Uterus (tissue), 4 donors: ENCODE results near the gene MESD. TPM values are rescaled to one million over a fixed set of nuclear protein-coding genes. Genes with fewer than 3 reads are reported as not detected.

Experiments used
- DNase-seq, 2 donors: peaks; one replicate each; pipeline ENCODE4 v3.0.0-alpha.2; 2019 to 2020
- H3K27ac ChIP-seq, 2 donors: fragments of 200-600 bp; sonication (generic); 1 replicate in 1 of 2; 2 replicates in 1 of 2; pipeline ENCODE4 v1.5.1; 2016 to 2018
- H3K27me3 ChIP-seq, 2 donors: fragments of 200-600 bp; sonication (generic); one replicate each; pipeline ENCODE4 v1.5.1; 2018 to 2019; ENCODE audit warnings: control low read depth in 1 of 2
- H3K36me3 ChIP-seq, 2 donors: fragments of 200-600 bp; sonication (generic); one replicate each; pipeline ENCODE4 v1.5.1; 2019; ENCODE audit warnings: control low read depth in 1 of 2
- H3K4me1 ChIP-seq, 2 donors: fragments of 200-600 bp; sonication (generic); one replicate each; pipeline ENCODE4 v1.5.1; 2018 to 2019; ENCODE audit warnings: control low read depth in 1 of 2
- H3K4me3 ChIP-seq, 2 donors: fragments of 200-600 bp; sonication (generic); 1 replicate in 1 of 2; 2 replicates in 1 of 2; pipeline ENCODE4 v1.5.1; 2018 to 2019; ENCODE audit warnings: mild to moderate bottlenecking in 1 of 2
- H3K9me3 ChIP-seq, 2 donors: fragments of 200-600 bp; sonication (generic); one replicate each; pipeline ENCODE4 v1.5.1; 2019; ENCODE audit warnings: control low read depth in 1 of 2
- POLR2A ChIP-seq, 2 donors: fragments of 450-650 bp; IDR thresholded peaks; one replicate each; pipeline ENCODE4 v1.6.1; 2016; ENCODE audit warnings: antibody characterized with exemption in 2 of 2, mild to moderate bottlenecking in 1 of 2, moderate library complexity in 1 of 2
- intact Hi-C: fragments of 100-400 bp; cut with DNase I; formaldehyde crosslinking; loops from one replicate; pipeline ENCODE4 v1.15.1; 2023; ENCODE audit warnings: low total_unique reads
- total RNA-seq, 4 donors: library from RNA; depleted of rRNA in 3 of 4; stranded (reverse); fragments of >200 nt in 3 of 4; gene quantifications; one replicate each; pipeline versions ENCODE4 v1.1.0 to v1.2.4, GENCODE V29; 2014 to 2023
- TF ChIP-seq, protein P1 (sequence below), 4 experiments: fragments of 200-600 bp in 2 of 4; fragments of 450-650 bp in 2 of 4; sonication (generic) in 2 of 4; IDR thresholded peaks; one replicate each; pipeline ENCODE4 v1.5.1; 2016 to 2019; ENCODE audit warnings: antibody characterized with exemption in 4 of 4, mild to moderate bottlenecking in 2 of 4, moderate library complexity in 1 of 4
- donor health status: DM: yes; HTN: yes; CAD: no.

MESD gene
- total RNA-seq, 4 donors from 2014 or later: 23.6 to 48.7 (median 27.7) TPM

DNA sequence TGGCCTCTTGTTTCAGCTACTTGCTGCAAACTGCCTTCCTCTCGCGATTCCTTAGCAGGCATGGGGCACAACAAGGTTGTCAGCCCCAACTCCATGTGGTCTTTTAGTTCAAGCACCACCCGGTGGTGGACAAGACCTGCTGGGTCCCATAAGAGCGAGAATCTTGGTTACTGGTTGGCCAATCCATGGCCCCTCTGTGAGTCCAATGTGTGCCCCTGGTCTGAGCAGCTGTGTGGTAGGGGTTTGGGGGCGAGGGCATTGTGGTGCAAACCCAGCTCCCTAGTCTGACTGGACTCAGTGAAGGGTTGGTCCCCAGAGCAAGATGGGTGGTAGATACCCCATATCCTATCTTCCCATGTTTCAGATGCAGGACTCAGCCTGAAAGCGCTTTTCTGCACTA is 48.8 kb downstream of the MESD start:
- no peak overlapping the region for H3K27ac ChIP-seq

DNA sequence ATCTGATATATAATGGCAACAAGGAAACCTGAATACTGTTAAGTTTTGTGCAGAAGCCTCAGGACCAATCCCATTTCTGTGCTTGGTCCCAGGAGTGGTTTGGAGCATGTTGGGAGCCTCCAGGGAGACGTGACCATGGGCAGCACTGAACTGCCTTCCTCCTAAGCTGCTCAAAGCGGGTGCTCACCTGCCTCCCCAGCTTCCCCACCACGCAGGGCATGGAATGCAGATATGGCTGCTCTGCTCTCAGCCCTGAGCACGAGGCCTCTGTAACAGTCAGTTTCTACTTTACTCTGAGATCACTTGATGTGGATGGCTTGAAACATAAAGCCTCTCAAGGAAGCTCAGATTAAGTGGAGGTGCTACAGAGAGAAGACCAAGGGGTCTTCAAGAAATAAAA is 49.3 kb downstream of the MESD start:
- Histone ChIP-seq H3K4me3 (no peak overlapping the region), H3K36me3 (no peaks in the 10 kb centered on the region), H3K9me3 (no peaks in the 10 kb centered on the region), H3K27ac (no peak overlapping the region), H3K27me3 (no peaks in the 10 kb centered on the region), H3K4me1 (no peaks in the 10 kb centered on the region)
- DNase-seq: no peak
- TF ChIP-seq, protein P1, sequence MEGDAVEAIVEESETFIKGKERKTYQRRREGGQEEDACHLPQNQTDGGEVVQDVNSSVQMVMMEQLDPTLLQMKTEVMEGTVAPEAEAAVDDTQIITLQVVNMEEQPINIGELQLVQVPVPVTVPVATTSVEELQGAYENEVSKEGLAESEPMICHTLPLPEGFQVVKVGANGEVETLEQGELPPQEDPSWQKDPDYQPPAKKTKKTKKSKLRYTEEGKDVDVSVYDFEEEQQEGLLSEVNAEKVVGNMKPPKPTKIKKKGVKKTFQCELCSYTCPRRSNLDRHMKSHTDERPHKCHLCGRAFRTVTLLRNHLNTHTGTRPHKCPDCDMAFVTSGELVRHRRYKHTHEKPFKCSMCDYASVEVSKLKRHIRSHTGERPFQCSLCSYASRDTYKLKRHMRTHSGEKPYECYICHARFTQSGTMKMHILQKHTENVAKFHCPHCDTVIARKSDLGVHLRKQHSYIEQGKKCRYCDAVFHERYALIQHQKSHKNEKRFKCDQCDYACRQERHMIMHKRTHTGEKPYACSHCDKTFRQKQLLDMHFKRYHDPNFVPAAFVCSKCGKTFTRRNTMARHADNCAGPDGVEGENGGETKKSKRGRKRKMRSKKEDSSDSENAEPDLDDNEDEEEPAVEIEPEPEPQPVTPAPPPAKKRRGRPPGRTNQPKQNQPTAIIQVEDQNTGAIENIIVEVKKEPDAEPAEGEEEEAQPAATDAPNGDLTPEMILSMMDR (IDR thresholded peaks at IDR 0.05): no peak
- TF ChIP-seq POLR2A (IDR thresholded peaks at IDR 0.05): no peak
- intact Hi-C loops: no loop called here

More for the DNA sequence above, 48.8 kb downstream of the MESD start:
- Histone ChIP-seq H3K4me3 (no peak overlapping the region), H3K36me3 (no peaks in the 10 kb centered on the region), H3K27me3 (no peaks in the 10 kb centered on the region), H3K4me1 (no peaks in the 10 kb centered on the region), H3K9me3 (no peaks in the 10 kb centered on the region)
- TF ChIP-seq, protein P1 (IDR thresholded peaks at IDR 0.05): no peak
- no peak for TF ChIP-seq POLR2A (IDR thresholded peaks at IDR 0.05)
- intact Hi-C loops: no loop called here
- DNase-seq: peak in 1 of 2 donors; percentile 1

DNA sequence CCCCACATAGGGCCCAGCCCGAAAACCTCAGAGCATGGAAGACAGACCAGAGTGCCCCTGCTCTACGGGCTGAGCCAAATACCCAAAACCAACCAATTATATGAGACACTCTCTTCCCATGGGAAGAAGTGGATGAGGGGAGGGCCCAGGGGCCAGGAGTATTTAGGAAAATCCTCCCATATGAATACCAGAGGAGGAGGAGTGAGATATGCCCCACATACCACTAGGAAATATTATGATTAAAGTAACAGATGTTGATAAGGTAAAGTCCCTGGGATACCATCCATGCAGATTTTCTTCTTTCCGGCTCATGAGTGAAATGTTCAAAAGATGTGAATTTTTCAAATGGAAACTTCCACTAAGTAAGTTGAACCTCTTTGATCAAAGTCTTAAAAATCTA is 50.4 kb downstream of the MESD start:
- no peak overlapping the region for H3K4me3 ChIP-seq

DNA sequence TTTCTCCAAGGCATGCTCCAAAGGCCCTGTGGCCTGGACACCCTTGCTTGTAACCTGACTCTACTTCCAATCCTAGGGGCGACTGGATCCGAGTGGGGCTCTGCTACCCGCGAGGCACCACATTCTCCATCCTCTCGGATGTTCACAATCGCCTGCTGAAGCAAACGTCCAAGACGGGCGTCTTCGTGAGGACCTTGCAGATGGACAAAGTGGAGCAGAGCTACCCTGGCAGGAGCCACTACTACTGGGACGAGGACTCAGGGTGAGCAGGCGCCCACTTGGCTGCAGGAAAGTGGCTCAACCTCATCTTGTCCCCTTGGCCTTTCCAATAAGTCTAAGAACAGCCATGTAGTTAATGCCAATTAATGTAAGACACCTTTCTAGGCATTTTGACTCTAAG is 51.9 kb downstream of the MESD start:
- Histone ChIP-seq H3K27me3 (no peaks in the 10 kb centered on the region), H3K27ac (no peak overlapping the region), H3K9me3 (no peaks in the 10 kb centered on the region), H3K4me3 (no peak overlapping the region), H3K4me1 (no peaks in the 10 kb centered on the region), H3K36me3 (no peaks in the 10 kb centered on the region)
- DNase-seq: no peak
- intact Hi-C loops: no loop called here
- TF ChIP-seq, protein P1 (IDR thresholded peaks at IDR 0.05): no peak
- no peak for TF ChIP-seq POLR2A (IDR thresholded peaks at IDR 0.05)

More for the DNA sequence above, 50.4 kb downstream of the MESD start:
- TF ChIP-seq, protein P1 (IDR thresholded peaks at IDR 0.05): no peak
- no peak for TF ChIP-seq POLR2A (IDR thresholded peaks at IDR 0.05)
- no peaks in the 10 kb centered on the region for H3K36me3 ChIP-seq
- DNase-seq: no peak
- H3K27ac ChIP-seq: no peak overlapping the region
- no peaks in the 10 kb centered on the region for H3K27me3 ChIP-seq
- no peaks in the 10 kb centered on the region for H3K9me3 ChIP-seq
- intact Hi-C loops: no loop called here
- H3K4me1 ChIP-seq: no peaks in the 10 kb centered on the region

DNA sequence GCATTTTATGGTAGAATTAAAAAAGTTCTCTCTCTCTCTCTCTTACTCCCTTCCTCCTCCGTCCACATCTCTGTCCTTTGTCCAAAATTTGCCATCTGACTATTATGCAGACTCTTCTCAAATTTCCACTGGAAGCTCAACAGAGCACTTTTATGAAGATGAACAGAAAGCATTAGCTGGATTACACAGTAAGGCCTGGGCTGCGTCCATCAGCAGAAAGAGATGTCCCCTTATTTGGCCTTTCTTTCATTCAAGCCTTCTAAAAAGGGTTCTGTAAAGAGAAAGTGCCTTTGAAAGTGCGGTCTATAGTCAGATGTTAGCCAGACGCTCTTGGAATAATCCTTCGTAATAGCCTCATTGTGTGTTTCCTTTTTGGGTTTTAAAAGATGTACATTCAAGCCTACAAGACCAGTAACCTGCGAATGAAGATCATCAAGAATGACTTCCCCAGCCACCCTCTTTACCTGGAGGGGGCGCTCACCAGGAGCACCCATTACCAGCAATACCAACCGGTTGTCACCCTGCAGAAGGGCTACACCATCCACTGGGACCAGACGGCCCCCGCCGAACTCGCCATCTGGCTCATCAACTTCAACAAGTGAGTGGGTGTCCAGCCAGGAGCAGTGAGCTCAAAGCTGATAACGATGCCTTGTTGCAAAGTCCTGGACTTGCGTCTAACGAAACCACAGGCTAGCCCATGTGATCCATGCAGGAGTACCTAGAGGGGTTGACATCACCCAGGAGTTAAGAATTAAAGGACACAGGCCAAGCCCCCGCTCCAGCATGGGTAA is 53.1 kb downstream of the MESD start:
- no peaks in the 10 kb centered on the region for H3K9me3 ChIP-seq
- peak overlapping the region in 1 of 2 donors; percentile 57 for H3K27ac ChIP-seq
- no peaks in the 10 kb centered on the region for H3K36me3 ChIP-seq
- H3K27me3 ChIP-seq: no peaks in the 10 kb centered on the region
- no peaks in the 10 kb centered on the region for H3K4me1 ChIP-seq
- no peak overlapping the region for H3K4me3 ChIP-seq
- intact Hi-C loops: no loop called here
- no peak for DNase-seq
- TF ChIP-seq, protein P1 (IDR thresholded peaks at IDR 0.05): no peak
- TF ChIP-seq POLR2A (IDR thresholded peaks at IDR 0.05): no peak
